Vagina (tissue), 2 donors: Measurements from ENCODE around the gene MYNN. TPM values are rescaled to one million over a fixed set of nuclear protein-coding genes. Genes with fewer than 3 reads are reported as not detected.

Experiments used
- DNase-seq, 2 donors: peaks; one replicate each; pipeline ENCODE4 v3.0.0-alpha.2; 2017; ENCODE audit errors: extremely low spot score in 2 of 2
- H3K27ac ChIP-seq: fragments of 200-600 bp; sonication (generic); one replicate; pipeline ENCODE4 v1.5.1; 2019
- H3K27me3 ChIP-seq: fragments of 200-600 bp; sonication (generic); one replicate; pipeline ENCODE4 v1.5.1; 2019
- H3K36me3 ChIP-seq, 2 donors: fragments of 200-600 bp; sonication (generic); one replicate each; pipeline ENCODE4 v1.5.1; 2017 to 2019
- H3K4me1 ChIP-seq: fragments of 200-600 bp; sonication (generic); one replicate; pipeline ENCODE4 v1.5.1; 2019
- H3K4me3 ChIP-seq, 2 donors: fragments of 200-600 bp; sonication (generic); 1 replicate in 1 of 2; 2 replicates in 1 of 2; pipeline ENCODE4 v1.5.1; 2016 to 2019
- H3K9me3 ChIP-seq: fragments of 200-600 bp; sonication (generic); one replicate; pipeline ENCODE4 v1.5.1; 2019
- POLR2A ChIP-seq, 2 donors: fragments of 450-650 bp; IDR thresholded peaks; one replicate each; pipeline ENCODE4 v1.6.1; 2017; ENCODE audit warnings: antibody characterized with exemption in 2 of 2, mild to moderate bottlenecking in 2 of 2, moderate library complexity in 2 of 2
- POLR2AphosphoS5 ChIP-seq, 2 donors: sonication (generic); formaldehyde crosslinking; IDR thresholded peaks; one replicate each; pipeline ENCODE4 v1.9.0; 2017; ENCODE audit warnings: antibody characterized with exemption in 2 of 2, mild to moderate bottlenecking in 2 of 2, low read depth in 1 of 2; ENCODE audit not compliant: insufficient read depth in 1 of 2
- intact Hi-C: fragments of 100-400 bp; cut with DNase I; formaldehyde crosslinking; loops from one replicate; pipeline ENCODE4 v1.15.1; 2023
- total RNA-seq: library from RNA; depleted of rRNA; stranded (reverse); fragments of >200 nt; gene quantifications from one replicate; pipeline ENCODE4 v1.2.3, GENCODE V29; 2016
- TF ChIP-seq, protein P1 (sequence below), 3 experiments: fragments of 450-650 bp in 2 of 3; fragments of 200-600 bp in 1 of 3; sonication (generic) in 1 of 3; IDR thresholded peaks; one replicate each; pipeline ENCODE4 v1.5.1; 2017 to 2019; ENCODE audit warnings: antibody characterized with exemption in 3 of 3, mild to moderate bottlenecking in 2 of 3, moderate library complexity in 2 of 3

MYNN gene
- total RNA-seq, 1 donor from 2014 or later = 16.7 TPM

GRCh38 chr3:169787791-169788190 lies 14.6 kb downstream of the MYNN start:
- Histone ChIP-seq H3K9me3 (no peaks in the 10 kb centered on the region), H3K27me3 (no peaks in the 10 kb centered on the region), H3K4me1 (no peaks in the 10 kb centered on the region), H3K36me3 (peaks cover 0 to 51% of the 10 kb centered on the region in 2 donors), H3K4me3 (no peak overlapping the region), H3K27ac (no peak overlapping the region)
- intact Hi-C loops = no loop called here
- TF ChIP-seq POLR2AphosphoS5 (IDR thresholded peaks at IDR 0.05; ENCODE audit: insufficient read depth in 1 of 2, low read depth in 1 of 2) = no peak
- TF ChIP-seq, protein P1, sequence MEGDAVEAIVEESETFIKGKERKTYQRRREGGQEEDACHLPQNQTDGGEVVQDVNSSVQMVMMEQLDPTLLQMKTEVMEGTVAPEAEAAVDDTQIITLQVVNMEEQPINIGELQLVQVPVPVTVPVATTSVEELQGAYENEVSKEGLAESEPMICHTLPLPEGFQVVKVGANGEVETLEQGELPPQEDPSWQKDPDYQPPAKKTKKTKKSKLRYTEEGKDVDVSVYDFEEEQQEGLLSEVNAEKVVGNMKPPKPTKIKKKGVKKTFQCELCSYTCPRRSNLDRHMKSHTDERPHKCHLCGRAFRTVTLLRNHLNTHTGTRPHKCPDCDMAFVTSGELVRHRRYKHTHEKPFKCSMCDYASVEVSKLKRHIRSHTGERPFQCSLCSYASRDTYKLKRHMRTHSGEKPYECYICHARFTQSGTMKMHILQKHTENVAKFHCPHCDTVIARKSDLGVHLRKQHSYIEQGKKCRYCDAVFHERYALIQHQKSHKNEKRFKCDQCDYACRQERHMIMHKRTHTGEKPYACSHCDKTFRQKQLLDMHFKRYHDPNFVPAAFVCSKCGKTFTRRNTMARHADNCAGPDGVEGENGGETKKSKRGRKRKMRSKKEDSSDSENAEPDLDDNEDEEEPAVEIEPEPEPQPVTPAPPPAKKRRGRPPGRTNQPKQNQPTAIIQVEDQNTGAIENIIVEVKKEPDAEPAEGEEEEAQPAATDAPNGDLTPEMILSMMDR (IDR thresholded peaks at IDR 0.05) = no peak
- TF ChIP-seq POLR2A (IDR thresholded peaks at IDR 0.05) = no peak
- DNase-seq = no peak

DNA sequence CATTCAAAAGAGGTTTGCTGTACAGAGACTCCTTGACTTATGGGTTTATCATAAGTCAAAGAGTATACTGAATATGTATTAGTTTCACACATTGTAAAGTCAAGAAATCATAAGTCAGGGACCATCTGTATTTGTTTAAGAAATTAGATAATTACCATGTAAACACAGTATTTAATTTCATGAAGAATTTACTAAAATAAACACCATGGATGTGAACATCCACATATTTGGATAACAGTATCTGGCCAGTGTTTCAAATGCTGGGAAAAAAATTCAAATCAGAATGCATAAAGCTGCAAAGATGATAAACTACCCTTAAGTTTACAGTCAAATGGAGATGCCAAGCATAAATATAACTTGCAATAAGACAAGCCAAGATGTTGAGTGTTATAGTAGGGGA lies 17.0 kb downstream of the MYNN start:
- peaks cover 0 to 42% of the 10 kb centered on the region in 2 donors for H3K36me3 ChIP-seq
- no peak for DNase-seq
- TF ChIP-seq, protein P1 (IDR thresholded peaks at IDR 0.05) = no peak
- TF ChIP-seq POLR2AphosphoS5 (IDR thresholded peaks at IDR 0.05; ENCODE audit: insufficient read depth in 1 of 2, low read depth in 1 of 2) (no peak), POLR2A (IDR thresholded peaks at IDR 0.05) (no peak)
- no peak overlapping the region for H3K27ac ChIP-seq
- intact Hi-C loops = no loop called here
- H3K4me1 ChIP-seq = no peaks in the 10 kb centered on the region
- no peaks in the 10 kb centered on the region for H3K9me3 ChIP-seq
- H3K4me3 ChIP-seq = no peak overlapping the region
- no peaks in the 10 kb centered on the region for H3K27me3 ChIP-seq

- DNase-seq = no peak
- Histone ChIP-seq H3K9me3 (no peaks in the 10 kb centered on the region), H3K4me1 (no peaks in the 10 kb centered on the region), H3K27ac (no peak overlapping the region), H3K4me3 (no peak overlapping the region), H3K27me3 (no peaks in the 10 kb centered on the region), H3K36me3 (peaks cover 0 to 36% of the 10 kb centered on the region in 2 donors)
- intact Hi-C loops = no loop called here
- TF ChIP-seq, protein P1 (IDR thresholded peaks at IDR 0.05) = no peak
- no peak for TF ChIP-seq POLR2A (IDR thresholded peaks at IDR 0.05)
- TF ChIP-seq POLR2AphosphoS5 (IDR thresholded peaks at IDR 0.05; ENCODE audit: insufficient read depth in 1 of 2, low read depth in 1 of 2) = no peak
Measured at GRCh38 chr3:169790687-169791429, 17.7 kb downstream of the MYNN start.

- intact Hi-C loops = no loop called here
- no peak overlapping the region for H3K27ac ChIP-seq
- TF ChIP-seq POLR2AphosphoS5 (IDR thresholded peaks at IDR 0.05; ENCODE audit: insufficient read depth in 1 of 2, low read depth in 1 of 2) = no peak
- no peaks in the 10 kb centered on the region for H3K9me3 ChIP-seq
- H3K36me3 ChIP-seq = peaks cover 0 to 23% of the 10 kb centered on the region in 2 donors
- H3K4me1 ChIP-seq = no peaks in the 10 kb centered on the region
- H3K4me3 ChIP-seq = no peak overlapping the region
- DNase-seq = no peak
- no peaks in the 10 kb centered on the region for H3K27me3 ChIP-seq
Measured at GRCh38 chr3:169792359-169792758, 19.2 kb downstream of the MYNN start.

DNA sequence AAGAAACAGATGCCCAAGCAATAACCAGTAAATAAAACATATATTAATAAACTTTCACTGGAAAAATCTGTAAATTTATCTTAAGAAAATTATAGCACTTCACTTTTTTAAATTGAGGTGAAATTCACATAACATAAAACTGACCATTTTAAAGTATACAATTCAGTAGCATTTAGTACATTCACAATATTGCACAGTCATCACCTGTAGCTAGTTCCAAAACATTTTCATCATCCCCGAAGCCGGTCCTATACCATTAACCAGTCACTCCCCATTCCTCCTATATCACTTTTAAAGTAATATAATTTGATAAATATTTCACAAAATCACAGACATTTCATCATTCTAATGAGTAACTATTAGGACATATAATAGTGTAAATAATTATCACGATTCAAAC lies 31.5 kb downstream of the MYNN start:
- H3K4me3 ChIP-seq = no peak overlapping the region
- no peaks in the 10 kb centered on the region for H3K27me3 ChIP-seq
- H3K9me3 ChIP-seq = no peaks in the 10 kb centered on the region
- H3K4me1 ChIP-seq = no peaks in the 10 kb centered on the region
- intact Hi-C loops = no loop called here
- no peak for DNase-seq
- H3K36me3 ChIP-seq = peaks cover 0 to 7% of the 10 kb centered on the region in 2 donors
- no peak overlapping the region for H3K27ac ChIP-seq
- TF ChIP-seq POLR2AphosphoS5 (IDR thresholded peaks at IDR 0.05; ENCODE audit: insufficient read depth in 1 of 2, low read depth in 1 of 2) = no peak
- TF ChIP-seq, protein P1 (IDR thresholded peaks at IDR 0.05) = no peak
